Left renal cortex interstitium (tissue), 4 donors: ENCODE data around the gene CDADC1. TPM values are rescaled to one million over a fixed set of nuclear protein-coding genes. Genes with fewer than 3 reads are reported as not detected.

Source experiments
- DNase-seq, 4 donors: peaks; one replicate each; pipeline ENCODE4 v3.0.0-alpha.2; 2013; ENCODE audit warnings: low read depth in 4 of 4, low spot score in 2 of 4, missing footprints in 1 of 4
- polyA plus RNA-seq, 4 donors: library from polyadenylated mRNA; unstranded; fragments of 120-200 nt; gene quantifications; one replicate each; pipeline ENCODE4 v1.2.1, GENCODE V29; 2013; ENCODE audit not compliant: insufficient read length in 4 of 4

Gene CDADC1
- polyA plus RNA-seq, 4 donors: 11.8 to 16.7 (median 13.9) TPM

- DNase-seq: no peak
Observed at GRCh38 chr13:49235856-49236431, 11.8 kb upstream of the CDADC1 start.

- no peak for DNase-seq
Observed at GRCh38 chr13:49238621-49239020, 9.1 kb upstream of the CDADC1 start.

GRCh38 chr13:49240017-49240416 lies 7.7 kb upstream of the CDADC1 start:
- DNase-seq: no peak

- no peak for DNase-seq
Observed at GRCh38 chr13:49241296-49241695, 6.4 kb upstream of the CDADC1 start.

- DNase-seq: no peak
Observed at GRCh38 chr13:49245101-49245500, 2.6 kb upstream of the CDADC1 start.

GRCh38 chr13:49246850-49247642 lies 679 bp upstream of the CDADC1 start:
- DNase-seq: peak in 2 of 4 donors; percentile 10 to 13

- DNase-seq: no peak
Observed at GRCh38 chr13:49248622-49249002, 887 bp downstream of the CDADC1 start.

- DNase-seq: no peak
Observed at GRCh38 chr13:49251326-49251725, 3.6 kb downstream of the CDADC1 start.

- DNase-seq: no peak
Observed at GRCh38 chr13:49253310-49253709, 5.6 kb downstream of the CDADC1 start.

GRCh38 chr13:49254007-49254406 lies 6.3 kb downstream of the CDADC1 start:
- DNase-seq: no peak

GRCh38 chr13:49256841-49257240 lies 9.1 kb downstream of the CDADC1 start:
- no peak for DNase-seq

- no peak for DNase-seq
Observed at GRCh38 chr13:49258089-49258796, 10.5 kb downstream of the CDADC1 start.

GRCh38 chr13:49259586-49259985 lies 11.9 kb downstream of the CDADC1 start:
- no peak for DNase-seq

- DNase-seq: no peak
Observed at GRCh38 chr13:49262634-49263033, 14.9 kb downstream of the CDADC1 start.

- no peak for DNase-seq
Observed at GRCh38 chr13:49265822-49266221, 18.1 kb downstream of the CDADC1 start.

GRCh38 chr13:49271264-49271663 lies 23.5 kb downstream of the CDADC1 start:
- DNase-seq: no peak

GRCh38 chr13:49272296-49272695 lies 24.6 kb downstream of the CDADC1 start:
- no peak for DNase-seq

GRCh38 chr13:49278211-49278610 lies 30.5 kb downstream of the CDADC1 start:
- no peak for DNase-seq

GRCh38 chr13:49279112-49279511 lies 31.4 kb downstream of the CDADC1 start:
- DNase-seq: no peak

- DNase-seq: no peak
Observed at GRCh38 chr13:49279885-49280284, 32.2 kb downstream of the CDADC1 start.

- no peak for DNase-seq
Observed at GRCh38 chr13:49287995-49288394, 40.3 kb downstream of the CDADC1 start.

GRCh38 chr13:49288458-49288857 lies 40.7 kb downstream of the CDADC1 start:
- DNase-seq: no peak
